ENCODE data around the gene C7. TPM values are rescaled to one million over a fixed set of nuclear protein-coding genes. Genes with fewer than 3 reads are reported as not detected.
"Not testable (repeated sequence)": the region's sequence is repeated elsewhere in the genome, so short reads cannot be mapped to it uniquely, and the experiment has no call there.

Gene C7
- not detected for total RNA-seq

DNA sequence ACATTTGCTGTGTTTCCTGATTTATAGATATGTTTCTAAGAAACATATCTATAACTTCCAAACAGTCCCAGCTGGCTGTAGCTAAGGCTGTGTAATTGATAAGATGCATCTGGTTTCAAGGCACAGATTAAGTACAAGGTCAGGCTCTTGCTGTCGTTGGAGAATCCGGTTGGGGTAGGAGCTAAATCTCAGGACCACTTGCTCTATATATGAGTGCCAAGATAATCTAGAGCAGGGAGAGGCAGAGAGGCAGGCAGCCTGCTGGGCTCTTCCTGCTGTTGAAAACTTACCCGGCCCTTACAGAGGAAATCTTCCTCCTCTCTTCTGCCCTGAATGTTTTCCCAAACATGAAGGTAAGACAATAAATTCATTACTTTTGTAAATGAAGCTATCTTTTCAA is at the start of gene C7:
Gene C7, plus strand, starts transcription at position 234 of the 400 bp plus-strand sequence. Its CDS starts 114 bp downstream, at position 348.
- Mint-ChIP-seq H3K36me3 (ENCODE audit: low read depth) (no peaks in the 10 kb centered on the region), H3K9me3 (no peaks in the 10 kb centered on the region), H3K4me3 (no peak within 1 kb of the TSS), H3K27ac (no peak within 1 kb of the TSS), H3K4me1 (no peaks in the 10 kb centered on the region), H3K27me3 (peaks cover 19% of the 10 kb centered on the region)
- ChIA-PET CTCF (no interaction called here), POLR2A (no interaction called here)
- DNase-seq = no peak

DNA sequence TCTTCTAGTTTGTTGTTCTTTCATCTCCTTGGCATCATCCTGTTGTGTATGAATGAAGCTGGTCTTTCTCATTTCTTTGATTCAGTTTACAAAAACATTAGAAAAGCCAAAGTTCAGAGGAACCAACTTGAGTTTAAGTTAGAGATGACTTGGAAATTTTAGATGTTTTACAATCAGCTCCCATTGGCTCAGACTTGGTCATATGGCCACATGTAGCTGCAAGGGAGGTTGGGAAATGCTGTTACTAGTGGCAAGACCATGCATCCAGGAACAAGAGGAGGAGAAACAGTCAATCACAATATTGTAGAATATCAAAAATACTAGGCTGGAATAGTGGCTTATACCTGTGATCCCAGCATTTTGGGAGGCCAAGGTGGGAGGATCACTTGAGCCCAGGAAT is 48.6 kb upstream of the C7 start:
- Mint-ChIP-seq H3K4me1 (no peaks in the 10 kb centered on the region), H3K27me3 (no peaks in the 10 kb centered on the region), H3K27ac (no peak overlapping the region), H3K4me3 (no peak overlapping the region), H3K36me3 (ENCODE audit: low read depth) (peaks cover 2% of the 10 kb centered on the region), H3K9me3 (peaks cover 7% of the 10 kb centered on the region)
- no peak for DNase-seq
- CTCF ChIA-PET = interaction anchor here (0.9 to 1.2 kb wide), 2 partner anchors 9 to 44 kb away, joined by 3 read pairs; no protein-coding TSS in a partner anchor
- POLR2A ChIA-PET = no interaction called here

DNA sequence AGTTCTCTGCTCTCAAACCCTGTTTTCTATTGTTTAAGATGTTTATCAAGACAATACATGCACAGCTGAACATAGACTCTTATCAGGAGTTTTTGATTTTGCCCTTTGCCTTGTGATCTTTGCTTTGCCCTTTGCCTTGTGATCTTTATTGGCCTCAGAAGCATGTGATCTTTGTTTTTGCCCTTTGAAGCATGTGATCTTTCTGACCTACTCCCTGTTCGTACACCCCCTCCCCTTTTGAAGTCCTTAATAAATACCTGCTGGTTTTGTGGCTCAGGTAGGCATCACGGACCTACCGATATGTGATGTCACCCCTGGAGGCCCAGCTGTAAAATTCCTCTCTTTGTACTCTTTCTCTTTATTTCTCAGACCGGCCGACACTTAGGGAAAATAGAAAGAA is 44.3 kb upstream of the C7 start:
- H3K4me1 Mint-ChIP-seq; H3K27me3 Mint-ChIP-seq; H3K36me3 Mint-ChIP-seq (ENCODE audit: low read depth); H3K9me3 Mint-ChIP-seq; H3K27ac Mint-ChIP-seq; POLR2A ChIA-PET; CTCF ChIA-PET; H3K4me3 Mint-ChIP-seq; DNase-seq: not testable (repeated sequence)

DNA sequence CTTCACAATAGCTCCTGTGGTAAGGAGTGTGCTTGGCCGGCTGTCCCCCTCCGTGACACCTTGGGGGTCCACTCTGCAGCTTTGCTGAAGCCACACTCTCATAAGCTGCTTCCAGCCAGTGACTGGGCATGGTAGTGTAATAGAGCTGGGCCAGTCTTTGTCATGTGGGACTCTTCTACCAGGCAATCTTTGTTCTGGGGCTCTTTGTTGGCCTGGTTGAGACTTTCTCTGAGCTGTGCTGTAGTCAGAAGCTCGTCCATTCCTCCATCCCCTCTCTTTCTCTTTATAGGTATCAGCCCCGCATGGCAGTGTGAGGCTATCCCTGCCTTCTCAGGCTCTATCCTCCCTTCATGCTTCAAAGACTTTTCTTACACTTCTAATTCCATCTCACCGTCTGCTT is 42.5 kb upstream of the C7 start:
- POLR2A ChIA-PET = no interaction called here
- CTCF ChIA-PET = no interaction called here
- Mint-ChIP-seq H3K36me3 (ENCODE audit: low read depth) (no peaks in the 10 kb centered on the region), H3K4me3 (no peak overlapping the region), H3K9me3 (peaks cover 6% of the 10 kb centered on the region), H3K27ac (no peak overlapping the region), H3K27me3 (peaks cover 3% of the 10 kb centered on the region), H3K4me1 (no peaks in the 10 kb centered on the region)
- DNase-seq = no peak

DNA sequence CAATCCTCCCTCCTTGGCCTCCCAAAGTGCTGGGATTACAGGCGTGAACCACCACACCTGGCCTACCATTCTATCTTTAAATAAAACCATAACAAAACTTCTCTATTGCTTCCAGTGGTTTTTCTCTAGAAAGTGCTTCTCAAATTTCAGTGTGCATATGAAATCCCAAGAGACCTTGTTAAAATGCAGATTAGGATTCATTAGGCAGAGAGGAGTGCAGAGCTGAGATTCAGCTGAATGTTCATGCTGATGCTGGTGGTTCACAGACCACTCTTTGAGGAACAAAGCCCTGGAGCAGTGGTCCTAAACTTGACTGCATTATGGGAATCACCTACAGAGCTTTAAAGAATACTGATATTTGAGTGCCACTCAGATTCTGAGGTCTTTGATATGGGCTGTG is 39.9 kb upstream of the C7 start:
- Mint-ChIP-seq H3K36me3 (ENCODE audit: low read depth) (no peaks in the 10 kb centered on the region), H3K27ac (no peak overlapping the region)
- CTCF ChIA-PET = no interaction called here

DNA sequence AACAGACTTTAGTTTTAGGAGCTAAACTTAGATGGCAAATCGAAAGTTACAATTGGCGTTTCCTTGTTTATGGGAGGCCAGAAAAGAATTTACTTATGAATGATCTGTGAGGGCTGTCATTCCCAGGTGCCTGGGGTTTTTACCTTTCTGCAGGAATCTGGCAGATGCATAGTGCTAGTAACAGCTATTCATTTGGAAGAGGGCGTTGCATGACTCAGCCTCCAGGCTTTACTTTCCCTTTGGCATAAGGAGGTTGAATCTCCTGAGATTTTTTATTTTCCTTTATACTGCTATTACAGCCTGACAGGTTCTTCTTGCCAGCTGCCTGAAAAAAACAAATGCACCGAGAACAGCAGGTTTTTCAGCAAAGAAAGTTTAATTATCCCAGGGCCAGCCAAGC is 38.1 kb upstream of the C7 start:
- Mint-ChIP-seq H3K27ac (no peak overlapping the region), H3K9me3 (no peaks in the 10 kb centered on the region), H3K4me1 (no peaks in the 10 kb centered on the region), H3K36me3 (ENCODE audit: low read depth) (no peaks in the 10 kb centered on the region), H3K4me3 (no peak overlapping the region), H3K27me3 (peaks cover 3% of the 10 kb centered on the region)
- ChIA-PET CTCF (interaction anchor here (0.6 to 0.9 kb wide), 3 partner anchors 12 to 111 kb away, joined by 3 to 4 read pairs (median 3); no protein-coding TSS in a partner anchor), POLR2A (no interaction called here)
- DNase-seq = no peak

More for the DNA sequence above, 39.9 kb upstream of the C7 start:
- no peak overlapping the region for H3K4me3 Mint-ChIP-seq
- no peaks in the 10 kb centered on the region for H3K4me1 Mint-ChIP-seq
- POLR2A ChIA-PET = no interaction called here
- H3K9me3 Mint-ChIP-seq = peaks cover 6% of the 10 kb centered on the region
- H3K27me3 Mint-ChIP-seq = peaks cover 3% of the 10 kb centered on the region
- no peak for DNase-seq

DNA sequence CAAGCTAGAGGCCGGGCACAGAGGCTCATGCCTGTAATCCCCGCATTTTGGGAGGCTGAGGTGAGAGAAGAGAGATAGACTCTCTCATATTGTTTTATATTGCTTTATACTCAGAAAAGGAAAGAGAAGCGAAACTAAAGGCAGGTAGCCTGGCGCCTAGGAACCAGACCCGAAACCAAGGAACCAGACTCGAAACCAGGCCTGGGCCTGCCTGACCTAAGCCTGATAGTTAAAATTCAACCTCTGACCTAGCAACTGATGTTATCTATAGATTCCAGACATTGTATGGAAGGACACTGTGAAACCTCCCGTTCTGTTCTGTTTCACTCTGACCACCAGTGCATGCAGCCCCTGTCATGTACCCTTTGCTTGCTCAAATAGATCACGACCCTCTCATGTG is 37.0 kb upstream of the C7 start:
- CTCF ChIA-PET; H3K27ac Mint-ChIP-seq; H3K4me3 Mint-ChIP-seq; H3K27me3 Mint-ChIP-seq; H3K9me3 Mint-ChIP-seq; DNase-seq; H3K4me1 Mint-ChIP-seq; POLR2A ChIA-PET; H3K36me3 Mint-ChIP-seq (ENCODE audit: low read depth): not testable (repeated sequence)

DNA sequence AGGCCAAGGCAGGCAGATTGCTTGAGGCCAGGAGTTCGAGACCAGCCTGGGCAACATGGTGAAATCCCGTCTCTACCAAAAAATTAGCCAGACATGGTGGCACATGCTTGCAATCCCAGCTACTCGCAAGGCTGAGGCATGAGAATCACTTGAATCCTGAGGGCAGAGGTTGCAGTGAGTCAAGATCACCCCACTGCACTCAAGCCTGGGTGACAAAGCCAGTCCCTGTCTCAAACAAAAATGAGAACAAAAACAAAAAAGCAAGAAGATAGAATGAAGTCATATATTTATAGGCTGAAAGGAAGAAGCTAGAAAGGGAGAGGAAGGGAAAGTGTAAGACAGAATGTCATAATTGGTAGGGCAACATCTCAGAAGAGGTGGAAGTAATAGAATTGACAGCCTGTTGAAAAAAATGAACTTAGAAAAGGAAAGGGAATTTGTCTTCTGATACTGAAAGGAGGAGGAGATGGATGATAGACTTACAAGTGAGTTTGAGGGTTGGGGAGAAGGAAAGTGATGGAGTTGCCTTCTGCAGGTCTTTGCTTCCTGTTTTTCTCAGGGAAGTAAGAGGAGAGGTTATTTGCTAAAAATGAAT is 35.9 kb upstream of the C7 start:
- no peaks in the 10 kb centered on the region for H3K9me3 Mint-ChIP-seq
- H3K27ac Mint-ChIP-seq = no peak overlapping the region
- H3K4me1 Mint-ChIP-seq = peaks cover 3% of the 10 kb centered on the region
- POLR2A ChIA-PET = no interaction called here
- H3K27me3 Mint-ChIP-seq = peaks cover 1% of the 10 kb centered on the region
- H3K36me3 Mint-ChIP-seq (ENCODE audit: low read depth) = peaks cover 2% of the 10 kb centered on the region
- CTCF ChIA-PET = no interaction called here
- DNase-seq = no peak
- no peak overlapping the region for H3K4me3 Mint-ChIP-seq

DNA sequence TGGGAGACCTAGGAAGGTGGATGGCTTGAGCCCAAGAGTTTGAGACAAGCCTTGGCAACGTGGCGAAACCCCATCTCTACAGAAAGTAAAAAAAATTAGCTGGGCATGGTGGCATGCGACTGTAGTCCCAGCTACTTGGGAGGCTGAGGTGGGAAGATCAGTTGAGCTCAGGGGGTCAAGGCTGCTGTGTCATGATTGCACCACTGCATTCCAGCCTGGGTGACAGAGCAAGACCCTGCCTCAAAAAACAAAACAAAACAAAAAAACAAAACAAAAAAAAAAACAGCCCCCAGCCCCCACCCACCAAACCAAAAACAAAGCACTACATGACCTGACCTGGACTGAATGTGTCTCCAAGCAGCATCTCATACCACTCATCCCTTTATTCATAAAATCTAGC is 33.3 kb upstream of the C7 start:
- no peak for DNase-seq
- H3K4me1 Mint-ChIP-seq = peaks cover 3% of the 10 kb centered on the region
- H3K4me3 Mint-ChIP-seq = no peak overlapping the region
- H3K27ac Mint-ChIP-seq = no peak overlapping the region
- peaks cover 2% of the 10 kb centered on the region for H3K36me3 Mint-ChIP-seq (ENCODE audit: low read depth)
- no peaks in the 10 kb centered on the region for H3K9me3 Mint-ChIP-seq
- ChIA-PET CTCF (interaction anchor here (1.1 kb wide), 1 partner anchor 120 kb away, joined by 4 read pairs; no protein-coding TSS in a partner anchor), POLR2A (no interaction called here)
- peaks cover 1% of the 10 kb centered on the region for H3K27me3 Mint-ChIP-seq

DNA sequence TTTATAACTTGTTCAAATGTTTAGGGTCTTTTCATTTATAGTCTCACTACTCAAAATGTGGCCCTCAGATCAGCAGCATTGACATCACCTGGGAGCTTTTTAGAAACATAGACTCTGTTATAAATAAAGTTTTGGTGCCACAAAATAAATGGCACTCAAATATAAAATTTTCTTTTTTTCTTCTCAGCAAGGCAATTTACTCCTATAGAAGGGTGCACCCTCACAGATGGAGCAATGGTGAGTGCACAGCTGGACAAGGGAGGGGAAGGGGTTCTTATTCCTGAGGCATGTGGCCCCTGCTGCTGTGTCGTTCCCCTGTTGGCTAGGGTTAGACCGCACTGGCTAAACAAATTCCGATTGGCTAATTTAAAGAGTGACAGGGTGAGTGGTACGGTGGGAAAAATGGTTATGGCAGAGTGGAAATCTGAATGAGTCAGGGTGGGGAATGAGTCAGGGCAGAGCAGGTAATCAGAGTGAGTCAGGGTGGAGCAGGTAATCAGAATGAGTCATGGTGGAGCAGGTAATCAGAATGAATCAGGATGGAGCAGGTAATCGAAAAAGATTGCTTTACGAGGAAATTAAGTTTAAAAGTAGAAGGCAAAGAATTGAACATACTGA is 31.8 kb upstream of the C7 start:
- Mint-ChIP-seq H3K4me3 (no peak overlapping the region), H3K27ac (no peak overlapping the region), H3K27me3 (peaks cover 1% of the 10 kb centered on the region), H3K36me3 (ENCODE audit: low read depth) (peaks cover 2% of the 10 kb centered on the region), H3K9me3 (no peaks in the 10 kb centered on the region), H3K4me1 (peaks cover 3% of the 10 kb centered on the region)
- ChIA-PET CTCF (no interaction called here), POLR2A (no interaction called here)
- no peak for DNase-seq

DNA sequence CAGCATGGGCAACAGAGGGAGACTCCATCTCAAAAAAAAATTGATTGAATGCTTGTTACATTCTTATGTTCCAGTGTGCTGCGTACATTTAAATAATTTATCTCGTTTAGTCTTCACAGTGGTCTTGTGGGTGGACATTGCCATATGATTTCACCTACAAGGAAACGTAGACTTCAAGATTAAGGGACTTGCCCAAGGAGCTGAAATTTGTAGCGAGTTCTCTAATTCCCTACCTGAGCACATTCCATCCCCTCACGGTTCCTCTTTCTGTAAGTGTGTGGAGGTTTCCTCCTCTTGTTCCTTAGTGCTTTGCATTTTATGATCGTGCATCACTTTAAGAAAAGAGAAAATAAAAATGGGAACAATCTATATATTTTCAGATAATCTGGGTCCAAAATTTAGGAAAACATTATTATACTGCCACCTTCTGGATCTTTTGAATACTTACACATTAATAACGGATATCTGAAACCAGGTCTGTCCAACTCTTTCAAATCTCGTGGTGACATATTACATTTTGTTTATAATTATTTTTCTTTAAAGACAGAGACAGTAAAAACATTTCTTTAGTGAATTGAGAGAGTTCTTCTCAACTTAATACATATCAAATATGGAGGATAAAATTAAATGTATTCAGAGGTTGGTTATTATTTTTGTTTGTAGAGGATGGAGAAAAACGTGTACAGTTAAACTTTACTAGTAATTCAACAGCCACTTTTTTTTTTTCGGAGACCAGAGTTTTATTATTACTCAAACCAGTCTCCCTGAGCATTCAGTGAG is 29.9 kb upstream of the C7 start:
- Mint-ChIP-seq H3K4me1 (peaks cover 3% of the 10 kb centered on the region), H3K4me3 (no peak overlapping the region), H3K27ac (no peak overlapping the region), H3K36me3 (ENCODE audit: low read depth) (peaks cover 2% of the 10 kb centered on the region), H3K27me3 (peaks cover 1% of the 10 kb centered on the region), H3K9me3 (no peaks in the 10 kb centered on the region)
- ChIA-PET CTCF (interaction anchor here (1.0 kb wide), 2 partner anchors 36 to 155 kb away, joined by 4 read pairs; no protein-coding TSS in a partner anchor), POLR2A (no interaction called here)
- DNase-seq = no peak

DNA sequence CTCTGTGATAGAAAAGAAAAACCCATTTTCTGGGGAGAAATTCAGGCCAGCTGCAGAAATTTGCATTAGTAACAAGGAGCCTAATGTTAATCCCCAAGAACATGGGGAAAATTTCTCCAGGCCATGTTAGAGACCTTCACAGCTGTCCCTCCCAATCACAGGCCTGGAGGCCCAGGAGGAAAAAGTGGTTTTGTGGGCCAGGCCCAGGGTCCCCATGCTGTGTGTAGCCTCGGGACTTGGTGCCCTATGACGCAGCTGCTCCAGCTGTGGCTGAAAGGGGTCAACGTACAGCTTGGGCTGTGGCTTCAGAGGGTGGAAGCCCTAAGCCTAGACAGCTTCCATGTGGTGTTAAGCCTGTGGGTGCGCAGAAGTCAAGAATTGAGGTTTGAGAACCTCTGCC is 27.0 kb upstream of the C7 start:
- peaks cover 3% of the 10 kb centered on the region for H3K4me1 Mint-ChIP-seq
- peaks cover 2% of the 10 kb centered on the region for H3K36me3 Mint-ChIP-seq (ENCODE audit: low read depth)
- H3K4me3 Mint-ChIP-seq = no peak overlapping the region
- no peak overlapping the region for H3K27ac Mint-ChIP-seq
- POLR2A ChIA-PET = no interaction called here
- H3K27me3 Mint-ChIP-seq = peaks cover 5% of the 10 kb centered on the region
- CTCF ChIA-PET = no interaction called here
- DNase-seq = no peak
- no peaks in the 10 kb centered on the region for H3K9me3 Mint-ChIP-seq

DNA sequence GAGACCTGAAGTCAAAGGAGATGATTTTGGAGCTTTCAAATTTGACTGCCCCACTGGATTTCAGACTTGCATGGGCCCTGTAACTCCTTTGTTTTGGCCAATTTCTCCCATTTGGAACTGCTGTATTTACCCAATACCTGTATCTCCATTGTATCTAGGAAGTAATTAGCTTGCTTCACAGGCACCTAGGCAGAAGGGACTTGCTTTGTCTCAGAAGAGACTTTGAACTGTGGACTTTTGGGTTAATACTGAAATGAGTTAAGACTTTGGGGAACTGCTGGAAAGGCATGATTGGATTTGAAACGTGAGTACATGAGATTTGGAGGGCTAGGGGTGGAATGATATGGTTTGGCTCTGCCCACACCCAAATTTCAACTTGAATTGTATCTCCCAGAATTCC is 26.2 kb upstream of the C7 start:
- H3K36me3 Mint-ChIP-seq (ENCODE audit: low read depth); POLR2A ChIA-PET; H3K9me3 Mint-ChIP-seq; H3K4me1 Mint-ChIP-seq; CTCF ChIA-PET; DNase-seq; H3K27me3 Mint-ChIP-seq; H3K27ac Mint-ChIP-seq; H3K4me3 Mint-ChIP-seq: not testable (repeated sequence)

Measured in activated CD4-positive, alpha-beta memory T cell treated with anti-CD3 and anti-CD28 coated beads, Interleukin-2, amount 10 ng/mL, durations not matched to agents 7 days and 5 days (primary cell).